Measurements from ENCODE around the gene TSN.

TSN gene

GRCh38 chr2:121748202-121748601 lies 7.2 kb upstream of the TSN start:
- DNase-seq = peak; percentile 7

GRCh38 chr2:121754851-121755236 lies 607 bp upstream of the TSN start:
- no peak for DNase-seq

- no peak for DNase-seq
These were observed 9.3 kb downstream of the TSN start for GRCh38 chr2:121764681-121765228.

GRCh38 chr2:121766624-121767023 lies 11.2 kb downstream of the TSN start:
- DNase-seq = no peak

GRCh38 chr2:121768143-121768755 lies 12.8 kb downstream of the TSN start:
- DNase-seq = no peak

- no peak for DNase-seq
These were observed 16.7 kb downstream of the TSN start for GRCh38 chr2:121771976-121772742.

GRCh38 chr2:121774235-121774634 lies 18.8 kb downstream of the TSN start:
- DNase-seq = no peak

- DNase-seq = no peak
These were observed 20.9 kb downstream of the TSN start for GRCh38 chr2:121776361-121776760.

GRCh38 chr2:121776885-121777698 lies 21.6 kb downstream of the TSN start:
- no peak for DNase-seq

GRCh38 chr2:121777699-121778058 lies 22.2 kb downstream of the TSN start:
- DNase-seq = no peak

GRCh38 chr2:121778741-121779487 lies 23.5 kb downstream of the TSN start:
- no peak for DNase-seq

GRCh38 chr2:121783180-121783579 lies 27.7 kb downstream of the TSN start:
- DNase-seq = no peak

GRCh38 chr2:121788685-121789084 lies 33.2 kb downstream of the TSN start:
- no peak for DNase-seq

GRCh38 chr2:121790276-121790956 lies 35.0 kb downstream of the TSN start:
- DNase-seq = peak; percentile 6

- DNase-seq = no peak
These were observed 35.8 kb downstream of the TSN start for GRCh38 chr2:121791290-121791689.

- DNase-seq = no peak
These were observed 36.4 kb downstream of the TSN start for GRCh38 chr2:121791801-121792221.

- DNase-seq = no peak
These were observed 38.4 kb downstream of the TSN start for GRCh38 chr2:121793816-121794215.

- DNase-seq = no peak
These were observed 38.8 kb downstream of the TSN start for GRCh38 chr2:121794233-121794632.

GRCh38 chr2:121796239-121796638 lies 40.8 kb downstream of the TSN start:
- DNase-seq = no peak

GRCh38 chr2:121798617-121799016 lies 43.2 kb downstream of the TSN start:
- DNase-seq = no peak

GRCh38 chr2:121801916-121802315 lies 46.5 kb downstream of the TSN start:
- DNase-seq = no peak

- DNase-seq = no peak
These were observed 48.1 kb downstream of the TSN start for GRCh38 chr2:121803503-121803902.
